Sigmoid colon (tissue), 4 donors: ENCODE results near the gene NOC4L.

Source experiments
- CTCF ChIP-seq, 4 experiments: fragments of 450-650 bp in 3 of 4; fragments of 200-600 bp in 1 of 4; IDR thresholded peaks; one replicate each; pipeline ENCODE4 v1.5.1; 2016 to 2019; ENCODE audit warnings: antibody characterized with exemption in 4 of 4, mild to moderate bottlenecking in 3 of 4, moderate library complexity in 2 of 4
- EP300 ChIP-seq, 4 donors: sonication (generic); formaldehyde crosslinking; IDR thresholded peaks; one replicate each; pipeline ENCODE4 v1.6.1; 2017; ENCODE audit warnings: antibody characterized with exemption in 4 of 4
- POLR2A ChIP-seq, 2 donors: fragments of 450-650 bp; IDR thresholded peaks; one replicate each; pipeline ENCODE4 v1.6.1; 2016; ENCODE audit warnings: antibody characterized with exemption in 2 of 2, mild to moderate bottlenecking in 2 of 2, moderate library complexity in 2 of 2

- TF ChIP-seq CTCF (IDR thresholded peaks at IDR 0.05) (peak; percentile 79 to 94 (median 89)), POLR2A (IDR thresholded peaks at IDR 0.05) (no peak), EP300 (IDR thresholded peaks at IDR 0.05) (no peak)
Observed at GRCh38 chr12:132153501-132154340, 9.5 kb downstream of the NOC4L start.
